Measurements from ENCODE around the gene SPDYC. TPM values are rescaled to one million over a fixed set of nuclear protein-coding genes. Genes with fewer than 3 reads are reported as not detected.

The SPDYC gene
- total and polyA plus RNA-seq, 9 of the 15 experiments (the other 6 are each of a cell fraction or from before 2014, with no cell fraction given), result 4.4 to 18.8 (median 9.2) TPM

- TF ChIP-seq, protein P1, sequence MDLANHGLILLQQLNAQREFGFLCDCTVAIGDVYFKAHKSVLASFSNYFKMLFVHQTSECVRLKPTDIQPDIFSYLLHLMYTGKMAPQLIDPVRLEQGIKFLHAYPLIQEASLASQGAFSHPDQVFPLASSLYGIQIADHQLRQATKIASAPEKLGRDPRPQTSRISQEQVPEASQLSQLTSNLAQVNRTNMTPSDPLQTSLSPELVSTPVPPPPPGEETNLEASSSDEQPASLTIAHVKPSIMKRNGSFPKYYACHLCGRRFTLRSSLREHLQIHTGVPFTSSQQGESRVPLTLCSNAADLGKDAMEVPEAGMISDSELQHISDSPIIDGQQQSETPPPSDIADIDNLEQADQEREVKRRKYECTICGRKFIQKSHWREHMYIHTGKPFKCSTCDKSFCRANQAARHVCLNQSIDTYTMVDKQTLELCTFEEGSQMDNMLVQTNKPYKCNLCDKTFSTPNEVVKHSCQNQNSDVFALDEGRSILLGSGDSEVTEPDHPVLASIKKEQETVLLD (IDR thresholded peaks at IDR 0.05), result no peak
- TF ChIP-seq, protein P2, sequence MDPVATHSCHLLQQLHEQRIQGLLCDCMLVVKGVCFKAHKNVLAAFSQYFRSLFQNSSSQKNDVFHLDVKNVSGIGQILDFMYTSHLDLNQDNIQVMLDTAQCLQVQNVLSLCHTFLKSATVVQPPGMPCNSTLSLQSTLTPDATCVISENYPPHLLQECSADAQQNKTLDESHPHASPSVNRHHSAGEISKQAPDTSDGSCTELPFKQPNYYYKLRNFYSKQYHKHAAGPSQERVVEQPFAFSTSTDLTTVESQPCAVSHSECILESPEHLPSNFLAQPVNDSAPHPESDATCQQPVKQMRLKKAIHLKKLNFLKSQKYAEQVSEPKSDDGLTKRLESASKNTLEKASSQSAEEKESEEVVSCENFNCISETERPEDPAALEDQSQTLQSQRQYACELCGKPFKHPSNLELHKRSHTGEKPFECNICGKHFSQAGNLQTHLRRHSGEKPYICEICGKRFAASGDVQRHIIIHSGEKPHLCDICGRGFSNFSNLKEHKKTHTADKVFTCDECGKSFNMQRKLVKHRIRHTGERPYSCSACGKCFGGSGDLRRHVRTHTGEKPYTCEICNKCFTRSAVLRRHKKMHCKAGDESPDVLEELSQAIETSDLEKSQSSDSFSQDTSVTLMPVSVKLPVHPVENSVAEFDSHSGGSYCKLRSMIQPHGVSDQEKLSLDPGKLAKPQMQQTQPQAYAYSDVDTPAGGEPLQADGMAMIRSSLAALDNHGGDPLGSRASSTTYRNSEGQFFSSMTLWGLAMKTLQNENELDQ (CRISPR knock-in tag; IDR thresholded peaks at IDR 0.05; ENCODE audit: borderline replicate concordance), result no peak
- no peak for TF ChIP-seq SP2 (IDR thresholded peaks at IDR 0.05; ENCODE audit: extremely low read depth, low read depth, low read length, poor library complexity, severe bottlenecking)
Observed at GRCh38 chr11:65188486-65188885, 18.5 kb downstream of the SPDYC start (continued).

- FAIRE-seq (no peak), DNase-seq (ENCODE audit: extremely low read depth in 1 of 4, low spot score in 3 of 4) (no peak), ATAC-seq (no peak)
- CTCF ChIA-PET (ENCODE audit: low intra/inter-chr PET ratio), result no interaction called here
- peaks cover 86% of the 10 kb centered on the region for H3K36me3 ChIP-seq (ENCODE audit: control insufficient read depth, insufficient read depth, low read length)
- no TSS peak for BruUV-seq (replicated peaks)
- H3K27me3 ChIP-seq (ENCODE audit: control insufficient read depth in 2 of 2, insufficient read depth in 2 of 2, low read length in 2 of 2), result no peaks in the 10 kb centered on the region
- 90% methylated on average over 10 of the region's 10 CpGs for WGBS (ENCODE audit: insufficient coverage, low coverage, missing lambda C conversion rate)
- intact Hi-C loops (cut with micrococcal nuclease) (no loop called here), in situ Hi-C loops (cut with MboI) (no loop called here)
- H2AFZ ChIP-seq (ENCODE audit: low read depth, low read length), result no peak overlapping the region
- peaks cover 0 to 24% of the 10 kb centered on the region in 2 experiments; a peak in 2 of 5 replicates for H3K4me1 ChIP-seq (replicated peaks in 1 of 2; ENCODE audit: control insufficient read depth in 2 of 2, insufficient read depth in 2 of 2, low read length in 2 of 2)
- H3K9me1 ChIP-seq (ENCODE audit: control insufficient read depth, insufficient read depth, low read length), result peaks cover 3% of the 10 kb centered on the region
- H4K20me1 ChIP-seq (replicated peaks; ENCODE audit: control insufficient read depth, insufficient read depth, low read length), result no peaks in the 10 kb centered on the region
- H3K27ac ChIP-seq (ENCODE audit: extremely low read depth, low read depth, low read length), result no peak overlapping the region
- no peak overlapping the region for H3K9ac ChIP-seq (ENCODE audit: insufficient read depth in 1 of 2, low read depth in 2 of 2, low read length in 2 of 2)
- H3K4me2 ChIP-seq (ENCODE audit: insufficient read depth, low read length), result no peak overlapping the region
- POLR2A ChIA-PET, result interaction anchor here (0.8 kb wide), 1 partner anchor 17 kb away, joined by 4 read pairs; no protein-coding TSS in a partner anchor
- H3K9me3 ChIP-seq (replicated peaks; ENCODE audit: control insufficient read depth, insufficient read depth, low read depth, low read length), result no peaks in the 10 kb centered on the region
- 0 out of 3 replicates have a peak, but pooled peaks cover 5% of the 10 kb centered on the region for H3K79me2 ChIP-seq (ENCODE audit: control insufficient read depth, insufficient read depth, low read length)
- H3K4me3 ChIP-seq, result no peak overlapping the region
- TF ChIP-seq FUS (optimal IDR thresholded peaks at IDR 0.05; ENCODE audit: low read depth, low read length), result no peak
- no peak for TF ChIP-seq ZNF512 (tag; IDR thresholded peaks at IDR 0.05)
- no peak for TF ChIP-seq ZNF592 (IDR thresholded peaks at IDR 0.05)
- TF ChIP-seq, protein P3, sequence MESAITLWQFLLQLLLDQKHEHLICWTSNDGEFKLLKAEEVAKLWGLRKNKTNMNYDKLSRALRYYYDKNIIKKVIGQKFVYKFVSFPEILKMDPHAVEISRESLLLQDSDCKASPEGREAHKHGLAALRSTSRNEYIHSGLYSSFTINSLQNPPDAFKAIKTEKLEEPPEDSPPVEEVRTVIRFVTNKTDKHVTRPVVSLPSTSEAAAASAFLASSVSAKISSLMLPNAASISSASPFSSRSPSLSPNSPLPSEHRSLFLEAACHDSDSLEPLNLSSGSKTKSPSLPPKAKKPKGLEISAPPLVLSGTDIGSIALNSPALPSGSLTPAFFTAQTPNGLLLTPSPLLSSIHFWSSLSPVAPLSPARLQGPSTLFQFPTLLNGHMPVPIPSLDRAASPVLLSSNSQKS (CRISPR knock-in tag; IDR thresholded peaks at IDR 0.05), result no peak
Observed at GRCh38 chr11:65189191-65189590, 19.2 kb downstream of the SPDYC start.
